HepG2 (cell line): ENCODE data around the gene NT5C3B. TPM values are rescaled to one million over a fixed set of nuclear protein-coding genes. Genes with fewer than 3 reads are reported as not detected.

Experiments
- ARID2 ChIP-seq: sonication (generic); formaldehyde crosslinking; IDR thresholded peaks from 2 replicates; pipeline ENCODE4 v1.8.1; 2022; ENCODE audit warnings: mild to moderate bottlenecking, missing genetic modification reagents, borderline replicate concordance
- CC2D1A ChIP-seq: sonication (generic); formaldehyde crosslinking; IDR thresholded peaks from 2 replicates; pipeline ENCODE4 v1.8.1; 2023; ENCODE audit warnings: mild to moderate bottlenecking, missing genetic modification reagents
- GFI1 ChIP-seq: sonication (generic); formaldehyde crosslinking; IDR thresholded peaks from 2 replicates; pipeline ENCODE4 v1.5.0; 2020; ENCODE audit warnings: missing genetic modification reagents, mild to moderate bottlenecking, borderline replicate concordance
- KDM4B ChIP-seq: sonication (generic); formaldehyde crosslinking; IDR thresholded peaks from 2 replicates; pipeline ENCODE4 v1.4.0; 2020; ENCODE audit warnings: missing genetic modification reagents
- MLLT10 ChIP-seq: sonication (generic); formaldehyde crosslinking; IDR thresholded peaks from 2 replicates; pipeline ENCODE4 v1.4.0; 2020; ENCODE audit warnings: missing genetic modification reagents
- MXI1 ChIP-seq: IDR thresholded peaks from 3 replicates; pipeline ENCODE4 v1.6.1; 2012; ENCODE audit warnings: low read depth, low read length, inconsistent platforms, borderline replicate concordance
- RARA ChIP-seq: IDR thresholded peaks from 2 replicates; pipeline ENCODE4 v1.6.1; 2016; ENCODE audit warnings: missing genetic modification reagents, missing compliant biosample characterization
- SP2 ChIP-seq: sonication (generic); formaldehyde crosslinking; IDR thresholded peaks from 2 replicates; pipeline ENCODE4 v1.5.1; 2020; ENCODE audit warnings: mild to moderate bottlenecking, missing genetic modification reagents
- THAP11 ChIP-seq: IDR thresholded peaks from 2 replicates; pipeline ENCODE4 v1.6.1; 2016; ENCODE audit warnings: missing biosample characterization, missing genetic modification reagents
- XRCC5 ChIP-seq: fragments of 200-400 bp; formaldehyde crosslinking; optimal IDR thresholded peaks from 2 replicates; pipeline ENCODE3; 2017; ENCODE audit warnings: mild to moderate bottlenecking, low read length
- ZBTB2 ChIP-seq: sonication (generic); formaldehyde crosslinking; IDR thresholded peaks from 2 replicates; pipeline ENCODE4 v1.8.0; 2022; ENCODE audit warnings: low read depth, missing genetic modification reagents
- ZNF260 ChIP-seq: sonication (generic); formaldehyde crosslinking; IDR thresholded peaks from 2 replicates; pipeline ENCODE4 v1.4.0; 2020; ENCODE audit warnings: missing genetic modification reagents, low read depth, mild to moderate bottlenecking, borderline replicate concordance
- ZNF354B ChIP-seq: sonication (generic); formaldehyde crosslinking; IDR thresholded peaks from 2 replicates; pipeline ENCODE4 v1.8.0; 2022; ENCODE audit warnings: mild to moderate bottlenecking, missing genetic modification reagents
- ZNF383 ChIP-seq: sonication (generic); formaldehyde crosslinking; IDR thresholded peaks from 2 replicates; pipeline ENCODE4 v1.4.0; 2020; ENCODE audit warnings: missing genetic modification reagents, mild to moderate bottlenecking, borderline replicate concordance
- ZNF510 ChIP-seq: sonication (generic); formaldehyde crosslinking; IDR thresholded peaks from 2 replicates; pipeline ENCODE4 v1.4.0; 2020; ENCODE audit warnings: low read depth, mild to moderate bottlenecking, missing genetic modification reagents
- ZNF646 ChIP-seq: sonication (generic); formaldehyde crosslinking; IDR thresholded peaks from 2 replicates; pipeline ENCODE4 v1.9.0; 2021; ENCODE audit warnings: mild to moderate bottlenecking, missing genetic modification reagents
- polyA plus RNA-seq, 8 experiments: library from polyadenylated mRNA; depleted of rRNA in 3 of 8; stranded (reverse) in 7 of 8; unstranded in 1 of 8; fragments of >200 nt; fragmentation: Illumina TruSeq in 4 of 8; extraction: Trizol in 4 of 8; gene quantifications; 2 replicates each; pipeline versions ENCODE4 v1.2.1 to v1.2.3, GENCODE V29; 2011 to 2016; ENCODE audit warnings: low read depth in 4 of 8, missing spikeins in 1 of 8, mixed read lengths in 1 of 8; ENCODE audit not compliant: insufficient read depth in 1 of 8
- total RNA-seq, 5 experiments: library from RNA; depleted of rRNA; stranded (reverse); fragments of >200 nt; fragmentation: Illumina TruSeq; extraction: Trizol; gene quantifications; 2 replicates each; pipeline ENCODE4 v1.2.3, GENCODE V29; 2016; ENCODE audit warnings: low read depth in 1 of 5
- TF ChIP-seq, protein P1 (sequence below): sonication (generic); formaldehyde crosslinking; IDR thresholded peaks from 2 replicates; pipeline ENCODE4 v1.4.0; 2020; ENCODE audit warnings: mild to moderate bottlenecking, low read depth, missing genetic modification reagents
- TF ChIP-seq, protein P2 (sequence below): sonication (generic); formaldehyde crosslinking; IDR thresholded peaks from 2 replicates; pipeline ENCODE4 v1.8.0; 2022; ENCODE audit warnings: missing genetic modification reagents, mild to moderate bottlenecking, moderate library complexity, borderline replicate concordance

The NT5C3B gene
- total and polyA plus RNA-seq, 2 of the 13 experiments (the other 11 are each of a cell fraction or from before 2014, with no cell fraction given), result 104 to 126 TPM

DNA sequence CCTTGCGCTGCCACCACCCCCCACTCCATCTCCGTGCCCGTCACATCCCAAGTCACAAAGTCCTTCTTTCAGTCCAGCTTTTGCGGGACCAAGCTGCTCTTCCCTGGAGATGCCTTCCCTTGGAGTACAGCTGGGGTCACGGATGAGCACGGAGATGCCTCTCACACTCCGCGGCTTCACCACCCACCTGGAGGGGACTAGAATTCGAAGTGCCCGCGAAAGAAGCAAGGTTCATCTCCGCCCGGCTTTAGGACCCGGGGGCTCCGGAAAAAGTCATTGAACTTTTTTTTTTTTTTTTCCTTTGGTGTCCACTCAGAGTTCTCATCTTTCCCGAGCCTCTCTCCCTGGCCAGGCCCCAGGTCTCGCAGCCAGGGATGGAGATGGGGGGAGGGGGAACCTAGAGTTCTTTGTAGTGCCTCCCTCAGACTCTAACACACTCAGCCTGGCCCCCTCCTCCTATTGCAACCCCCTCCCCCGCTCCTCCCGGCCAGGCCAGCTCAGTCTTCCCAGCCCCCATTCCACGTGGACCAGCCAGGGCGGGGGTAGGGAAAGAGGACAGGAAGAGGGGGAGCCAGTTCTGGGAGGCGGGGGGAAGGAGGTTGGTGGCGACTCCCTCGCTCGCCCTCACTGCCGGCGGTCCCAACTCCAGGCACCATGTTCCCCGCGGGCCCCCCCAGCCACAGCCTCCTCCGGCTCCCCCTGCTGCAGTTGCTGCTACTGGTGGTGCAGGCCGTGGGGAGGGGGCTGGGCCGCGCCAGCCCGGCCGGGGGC lies 23.5 kb downstream of the NT5C3B start, which contains the start of gene FKBP10 (continued):
- TF ChIP-seq, protein P1, sequence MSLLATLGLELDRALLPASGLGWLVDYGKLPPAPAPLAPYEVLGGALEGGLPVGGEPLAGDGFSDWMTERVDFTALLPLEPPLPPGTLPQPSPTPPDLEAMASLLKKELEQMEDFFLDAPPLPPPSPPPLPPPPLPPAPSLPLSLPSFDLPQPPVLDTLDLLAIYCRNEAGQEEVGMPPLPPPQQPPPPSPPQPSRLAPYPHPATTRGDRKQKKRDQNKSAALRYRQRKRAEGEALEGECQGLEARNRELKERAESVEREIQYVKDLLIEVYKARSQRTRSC, result no peak
- TF ChIP-seq THAP11 (peak; percentile 42; the same call in 1 of the 2 replicates), ZBTB2 (CRISPR knock-in tag) (no peak), CC2D1A (CRISPR knock-in tag) (no peak), ZNF260 (CRISPR knock-in tag) (no peak), MXI1 (peak; percentile 85; the same call in 2 of the 3 replicates), ZNF383 (no peak), ZNF510 (CRISPR knock-in tag) (no peak), MLLT10 (no peak), ZNF354B (CRISPR knock-in tag) (no peak; the same call in 1 of the 2 replicates), KDM4B (CRISPR knock-in tag) (no peak), SP2 (CRISPR knock-in tag) (no peak), RARA (CRISPR knock-in tag) (no peak), GFI1 (CRISPR knock-in tag) (no peak), ZNF646 (CRISPR knock-in tag) (no peak), ARID2 (no peak), XRCC5 (no peak)
- TF ChIP-seq, protein P2, sequence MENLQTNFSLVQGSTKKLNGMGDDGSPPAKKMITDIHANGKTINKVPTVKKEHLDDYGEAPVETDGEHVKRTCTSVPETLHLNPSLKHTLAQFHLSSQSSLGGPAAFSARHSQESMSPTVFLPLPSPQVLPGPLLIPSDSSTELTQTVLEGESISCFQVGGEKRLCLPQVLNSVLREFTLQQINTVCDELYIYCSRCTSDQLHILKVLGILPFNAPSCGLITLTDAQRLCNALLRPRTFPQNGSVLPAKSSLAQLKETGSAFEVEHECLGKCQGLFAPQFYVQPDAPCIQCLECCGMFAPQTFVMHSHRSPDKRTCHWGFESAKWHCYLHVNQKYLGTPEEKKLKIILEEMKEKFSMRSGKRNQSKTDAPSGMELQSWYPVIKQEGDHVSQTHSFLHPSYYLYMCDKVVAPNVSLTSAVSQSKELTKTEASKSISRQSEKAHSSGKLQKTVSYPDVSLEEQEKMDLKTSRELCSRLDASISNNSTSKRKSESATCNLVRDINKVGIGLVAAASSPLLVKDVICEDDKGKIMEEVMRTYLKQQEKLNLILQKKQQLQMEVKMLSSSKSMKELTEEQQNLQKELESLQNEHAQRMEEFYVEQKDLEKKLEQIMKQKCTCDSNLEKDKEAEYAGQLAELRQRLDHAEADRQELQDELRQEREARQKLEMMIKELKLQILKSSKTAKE, result no peak; the same call in 1 of the 2 replicates
